Thyroid gland (tissue), 4 donors: ENCODE measurements around the gene B3GAT1. TPM values are rescaled to one million over a fixed set of nuclear protein-coding genes. Genes with fewer than 3 reads are reported as not detected.

Source experiments
- DNase-seq, 2 donors: peaks; one replicate each; pipeline ENCODE4 v3.0.0-alpha.2; 2019
- H3K27ac ChIP-seq, 3 donors: fragments of 200-600 bp; sonication (generic); 1 replicate in 2 of 3; 2 replicates in 1 of 3; pipeline ENCODE4 v1.5.1; 2016 to 2019; ENCODE audit warnings: mild to moderate bottlenecking in 1 of 3, moderate library complexity in 1 of 3
- H3K27me3 ChIP-seq: fragments of 200-600 bp; sonication (generic); one replicate; pipeline ENCODE4 v1.5.1; 2019
- H3K36me3 ChIP-seq, 2 donors: fragments of 200-600 bp; sonication (generic); one replicate each; pipeline ENCODE4 v1.5.1; 2016 to 2019
- H3K4me1 ChIP-seq, 2 donors: fragments of 200-600 bp; sonication (generic); one replicate each; pipeline ENCODE4 v1.5.1; 2017 to 2019
- H3K4me3 ChIP-seq, 3 donors: fragments of 200-600 bp; sonication (generic); replicated peaks in 1 of 3; 1 replicate in 2 of 3; 2 replicates in 1 of 3; pipeline ENCODE4 v1.5.1; 2016; ENCODE audit warnings: mild to moderate bottlenecking in 1 of 3
- H3K9me3 ChIP-seq: fragments of 200-600 bp; sonication (generic); one replicate; pipeline ENCODE4 v1.5.1; 2017
- CTCF ChIP-seq, 6 experiments: fragments of 200-600 bp in 3 of 6; fragments of 450-650 bp in 3 of 6; sonication (generic) in 3 of 6; IDR thresholded peaks; one replicate each; pipeline ENCODE4 v1.5.1; 2016 to 2019; ENCODE audit warnings: antibody characterized with exemption in 6 of 6, mild to moderate bottlenecking in 2 of 6, inconsistent platforms in 1 of 6, moderate library complexity in 1 of 6
- POLR2A ChIP-seq, 2 donors: fragments of 450-650 bp; IDR thresholded peaks; one replicate each; pipeline ENCODE4 v1.6.1; 2017; ENCODE audit warnings: antibody characterized with exemption in 2 of 2, mild to moderate bottlenecking in 2 of 2, moderate library complexity in 1 of 2
- WGBS, 2 donors: methylation state at CpG; one replicate each; pipeline ENCODE4 v1.1.5; 2017; 5-methylcytosine and 5-hydroxymethylcytosine counted together
- intact Hi-C: fragments of 100-400 bp; cut with DNase I; formaldehyde crosslinking; loops from one replicate; pipeline ENCODE4 v1.15.1; 2023
- total RNA-seq, 4 donors: library from RNA; depleted of rRNA; stranded (reverse); fragments of >200 nt; gene quantifications; one replicate each; pipeline ENCODE4 v1.2.3, GENCODE V29; 2016

B3GAT1 gene
- total RNA-seq, 4 donors from 2014 or later: 4.0 to 6.7 (median 5.7) TPM

- H3K9me3 ChIP-seq: no peaks in the 10 kb centered on the region
- H3K27ac ChIP-seq: no peak overlapping the region
- no peak overlapping the region for H3K4me3 ChIP-seq
- H3K27me3 ChIP-seq: no peaks in the 10 kb centered on the region
- intact Hi-C loops: no loop called here
- H3K36me3 ChIP-seq: no peaks in the 10 kb centered on the region
- DNase-seq: peak; percentile 43 to 58
- 4 to 25% methylated on average over 4 to 6 of the region's 14 CpGs for WGBS, 2 donors
- H3K4me1 ChIP-seq: no peaks in the 10 kb centered on the region
- TF ChIP-seq CTCF (IDR thresholded peaks at IDR 0.05): peak in 3 of 6 experiments; percentile 37 to 46 (median 43)
- TF ChIP-seq POLR2A (IDR thresholded peaks at IDR 0.05): no peak
Measured at GRCh38 chr11:134393638-134394037, 18.4 kb downstream of the B3GAT1 start.

GRCh38 chr11:134392953-134393615 lies 19.0 kb downstream of the B3GAT1 start:
- Histone ChIP-seq H3K27me3 (no peaks in the 10 kb centered on the region), H3K4me3 (no peak overlapping the region), H3K9me3 (no peaks in the 10 kb centered on the region), H3K36me3 (no peaks in the 10 kb centered on the region), H3K4me1 (no peaks in the 10 kb centered on the region), H3K27ac (no peak overlapping the region)
- no peak for DNase-seq
- WGBS, 2 donors: 77 to 83% methylated on average over 21 of the region's 21 CpGs
- TF ChIP-seq POLR2A (IDR thresholded peaks at IDR 0.05): no peak
- no peak for TF ChIP-seq CTCF (IDR thresholded peaks at IDR 0.05)
- intact Hi-C loops: no loop called here

- Histone ChIP-seq H3K4me3 (no peak overlapping the region), H3K9me3 (no peaks in the 10 kb centered on the region), H3K36me3 (no peaks in the 10 kb centered on the region), H3K27ac (no peak overlapping the region), H3K4me1 (no peaks in the 10 kb centered on the region), H3K27me3 (no peaks in the 10 kb centered on the region)
- TF ChIP-seq POLR2A (IDR thresholded peaks at IDR 0.05) (no peak), CTCF (IDR thresholded peaks at IDR 0.05) (no peak)
- intact Hi-C loops: no loop called here
- WGBS, 2 donors: 87 to 91% methylated on average over 12 to 13 of the region's 13 CpGs
- no peak for DNase-seq
Measured at GRCh38 chr11:134391656-134392055, 20.4 kb downstream of the B3GAT1 start.

- no peak for TF ChIP-seq POLR2A (IDR thresholded peaks at IDR 0.05)
- no peak for TF ChIP-seq CTCF (IDR thresholded peaks at IDR 0.05)
- WGBS, 2 donors: 84% methylated on average over 13 to 15 of the region's 15 CpGs
- no peaks in the 10 kb centered on the region for H3K9me3 ChIP-seq
- no peaks in the 10 kb centered on the region for H3K36me3 ChIP-seq
- DNase-seq: no peak
- no peaks in the 10 kb centered on the region for H3K27me3 ChIP-seq
- no peaks in the 10 kb centered on the region for H3K4me1 ChIP-seq
- intact Hi-C loops: no loop called here
- no peak overlapping the region for H3K27ac ChIP-seq
- H3K4me3 ChIP-seq: no peak overlapping the region
Measured at GRCh38 chr11:134390706-134391569, 21.1 kb downstream of the B3GAT1 start.
